ENCODE results near the gene SELENON.

DNA sequence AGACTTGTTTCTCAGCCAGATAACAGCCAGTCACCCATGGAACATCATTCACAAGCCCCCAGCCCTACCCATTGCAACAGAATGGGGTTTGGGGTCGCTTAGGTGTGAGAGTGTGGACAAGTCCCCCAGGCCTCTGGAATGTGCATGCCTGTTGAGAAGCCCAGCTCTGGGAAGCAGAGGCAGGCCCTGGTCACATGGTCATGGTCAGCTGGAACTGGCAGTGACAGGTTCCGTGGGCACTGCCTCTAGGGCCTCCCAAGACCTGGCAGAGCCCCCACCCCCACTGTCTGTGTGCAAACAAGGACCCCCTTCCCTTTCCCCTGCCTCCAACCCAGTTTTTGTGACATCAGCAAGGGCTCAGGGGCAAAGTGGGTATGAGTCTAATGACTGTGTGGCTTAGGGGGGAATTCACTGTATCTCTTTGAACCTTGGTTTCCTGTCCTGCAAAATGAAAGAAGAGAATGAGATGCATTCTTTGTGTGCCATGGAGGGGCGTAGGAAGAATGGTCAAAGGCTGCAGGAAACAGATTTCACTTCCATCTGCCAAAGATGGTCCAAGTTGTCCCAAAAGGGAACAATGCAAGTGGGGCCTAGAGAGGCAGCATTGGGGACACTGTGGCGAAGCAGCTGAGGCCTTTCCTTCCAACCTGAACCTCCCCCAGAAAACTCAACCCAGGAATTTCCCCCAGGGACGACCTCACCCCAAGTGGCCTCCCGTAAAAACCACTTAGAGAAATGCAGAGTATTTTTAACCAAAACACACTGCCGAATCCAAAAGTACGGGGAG is 34.7 kb upstream of the SELENON start:
- TF ChIP-seq, protein P1, sequence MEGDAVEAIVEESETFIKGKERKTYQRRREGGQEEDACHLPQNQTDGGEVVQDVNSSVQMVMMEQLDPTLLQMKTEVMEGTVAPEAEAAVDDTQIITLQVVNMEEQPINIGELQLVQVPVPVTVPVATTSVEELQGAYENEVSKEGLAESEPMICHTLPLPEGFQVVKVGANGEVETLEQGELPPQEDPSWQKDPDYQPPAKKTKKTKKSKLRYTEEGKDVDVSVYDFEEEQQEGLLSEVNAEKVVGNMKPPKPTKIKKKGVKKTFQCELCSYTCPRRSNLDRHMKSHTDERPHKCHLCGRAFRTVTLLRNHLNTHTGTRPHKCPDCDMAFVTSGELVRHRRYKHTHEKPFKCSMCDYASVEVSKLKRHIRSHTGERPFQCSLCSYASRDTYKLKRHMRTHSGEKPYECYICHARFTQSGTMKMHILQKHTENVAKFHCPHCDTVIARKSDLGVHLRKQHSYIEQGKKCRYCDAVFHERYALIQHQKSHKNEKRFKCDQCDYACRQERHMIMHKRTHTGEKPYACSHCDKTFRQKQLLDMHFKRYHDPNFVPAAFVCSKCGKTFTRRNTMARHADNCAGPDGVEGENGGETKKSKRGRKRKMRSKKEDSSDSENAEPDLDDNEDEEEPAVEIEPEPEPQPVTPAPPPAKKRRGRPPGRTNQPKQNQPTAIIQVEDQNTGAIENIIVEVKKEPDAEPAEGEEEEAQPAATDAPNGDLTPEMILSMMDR (IDR thresholded peaks at IDR 0.05), result no peak
- no peak for TF ChIP-seq POLR2A (IDR thresholded peaks at IDR 0.05)
